Measurements from ENCODE around the gene PADI3. TPM values are rescaled to one million over a fixed set of nuclear protein-coding genes. Genes with fewer than 3 reads are reported as not detected.
A peak's percentile ranks its signal among the peaks of the same experiment; 100 is the strongest.

Gene PADI3
- 1 to 10 TPM in 1 of 4 donors, under 1 TPM in 1, not detected in 2; 0.23 to 2.1 TPM for total RNA-seq

- intact Hi-C loops (cut with DNase I; ENCODE audit: low total_unique reads): loop anchor here (1.0 kb wide), 1 partner anchor 21 kb away; no protein-coding TSS in a partner anchor
- no peak within 1 kb of the TSS for H3K4me3 ChIP-seq (ENCODE audit: low read depth, poor library complexity, severe bottlenecking)
- DNase-seq (ENCODE audit: low spot score in 2 of 2): no peak
- 61 to 70% methylated on average over 9 of the region's 9 CpGs for WGBS, 2 donors
- no peak for TF ChIP-seq CTCF (IDR thresholded peaks at IDR 0.05)
- no peak for TF ChIP-seq POLR2A (IDR thresholded peaks at IDR 0.05)
Measured at GRCh38 chr1:17248781-17249180, at the start of gene PADI3. Gene PADI3 (plus strand): TSS chr1:17249098. CDS start chr1:17249138, 40 bp downstream.

- intact Hi-C loops (cut with DNase I; ENCODE audit: low total_unique reads): no loop called here
- peak in 1 of 2 donors; percentile 60 for DNase-seq (ENCODE audit: low spot score in 2 of 2)
- no peak overlapping the region for H3K4me3 ChIP-seq (ENCODE audit: low read depth, poor library complexity, severe bottlenecking)
- TF ChIP-seq CTCF (IDR thresholded peaks at IDR 0.05): no peak
- no peak for TF ChIP-seq POLR2A (IDR thresholded peaks at IDR 0.05)
- 83 to 87% methylated on average over 9 of the region's 9 CpGs for whole genome bisulfite sequencing, 2 donors
Measured at GRCh38 chr1:17199267-17200044, 49.4 kb upstream of the PADI3 start.

- H3K4me3 ChIP-seq (ENCODE audit: low read depth, poor library complexity, severe bottlenecking): no peak overlapping the region
- intact Hi-C loops (cut with DNase I; ENCODE audit: low total_unique reads): no loop called here
- no peak for DNase-seq (ENCODE audit: low spot score in 2 of 2)
- WGBS, 2 donors: 76 to 85% methylated on average over 8 of the region's 8 CpGs
- TF ChIP-seq CTCF (IDR thresholded peaks at IDR 0.05) (no peak), POLR2A (IDR thresholded peaks at IDR 0.05) (no peak)
Measured at GRCh38 chr1:17200246-17200645, 48.7 kb upstream of the PADI3 start.

- TF ChIP-seq CTCF (IDR thresholded peaks at IDR 0.05) (no peak), POLR2A (IDR thresholded peaks at IDR 0.05) (no peak)
- no peak overlapping the region for H3K4me3 ChIP-seq (ENCODE audit: low read depth, poor library complexity, severe bottlenecking)
- DNase-seq (ENCODE audit: low spot score in 2 of 2): no peak
- intact Hi-C loops (cut with DNase I; ENCODE audit: low total_unique reads): no loop called here
- 86 to 89% methylated on average over 5 of the region's 5 CpGs for WGBS, 2 donors
Measured at GRCh38 chr1:17200756-17201155, 48.1 kb upstream of the PADI3 start.

- H3K4me3 ChIP-seq (ENCODE audit: low read depth, poor library complexity, severe bottlenecking): no peak overlapping the region
- intact Hi-C loops (cut with DNase I; ENCODE audit: low total_unique reads): no loop called here
- TF ChIP-seq CTCF (IDR thresholded peaks at IDR 0.05) (no peak), POLR2A (IDR thresholded peaks at IDR 0.05) (no peak)
- WGBS, 2 donors: 54 to 59% methylated on average over 9 of the region's 9 CpGs
- peak in 1 of 2 donors; percentile 62 for DNase-seq (ENCODE audit: low spot score in 2 of 2)
Measured at GRCh38 chr1:17201201-17202021, 47.5 kb upstream of the PADI3 start.
